Endodermal cell (in vitro differentiated cells): ENCODE results near the gene TMCC2. TPM values are rescaled to one million over a fixed set of nuclear protein-coding genes. Genes with fewer than 3 reads are reported as not detected.

Experiments
- DNase-seq: peaks from one replicate; pipeline ENCODE4 v3.0.0-alpha.2; 2017
- H3K27ac ChIP-seq: 2 replicates; pipeline ENCODE4 v1.5.1; 2013; ENCODE audit warnings: mild to moderate bottlenecking, low read depth, low read length, moderate library complexity
- H3K27me3 ChIP-seq: 2 replicates; pipeline ENCODE4 v1.6.1; 2013; ENCODE audit warnings: mild to moderate bottlenecking, low read length, moderate library complexity; ENCODE audit not compliant: insufficient read depth, control insufficient read depth, poor library complexity, severe bottlenecking
- H3K36me3 ChIP-seq: 2 replicates; pipeline ENCODE4 v1.7.0; 2013; ENCODE audit warnings: mild to moderate bottlenecking, low read length, moderate library complexity; ENCODE audit not compliant: control insufficient read depth, insufficient read depth
- H3K4me1 ChIP-seq: one replicate; pipeline ENCODE4 v1.7.0; 2013; ENCODE audit warnings: low read length; ENCODE audit not compliant: control insufficient read depth, insufficient read depth
- H3K4me3 ChIP-seq: 2 replicates; pipeline ENCODE4 v1.5.1; 2013; ENCODE audit warnings: mild to moderate bottlenecking, low read length, moderate library complexity
- H3K9ac ChIP-seq: 2 replicates; pipeline ENCODE4 v1.6.1; 2013; ENCODE audit warnings: mild to moderate bottlenecking, low read length, moderate library complexity; ENCODE audit not compliant: poor library complexity, severe bottlenecking; ENCODE audit errors: extremely low read depth
- H3K9me3 ChIP-seq: 2 replicates; pipeline ENCODE4 v1.6.1; 2013; ENCODE audit warnings: mild to moderate bottlenecking, low read length, moderate library complexity; ENCODE audit not compliant: control insufficient read depth
- H3K27ac Mint-ChIP-seq: 2 replicates; pipeline ENCODE4 v1.8.0; 2020; ENCODE audit warnings: mixed read lengths
- H3K27me3 Mint-ChIP-seq: 2 replicates; pipeline ENCODE4 v1.8.0; 2021; ENCODE audit warnings: mild to moderate bottlenecking, mixed read lengths; ENCODE audit not compliant: insufficient read depth
- H3K36me3 Mint-ChIP-seq: 2 replicates; pipeline ENCODE4 v1.8.0; 2020; ENCODE audit warnings: low read depth, mixed read lengths
- H3K4me1 Mint-ChIP-seq: 2 replicates; pipeline ENCODE4 v1.8.0; 2020; ENCODE audit warnings: mixed read lengths
- H3K4me3 Mint-ChIP-seq: 2 replicates; pipeline ENCODE4 v1.8.0; 2020; ENCODE audit warnings: mild to moderate bottlenecking, moderate library complexity, mixed read lengths
- H3K9me3 Mint-ChIP-seq: 2 replicates; pipeline ENCODE4 v1.8.0; 2020; ENCODE audit warnings: mild to moderate bottlenecking, mixed read lengths
- WGBS, 2 experiments: methylation state at CpG; one replicate each; pipeline versions ENCODE4 v1.1.5 to v1.1.7; 2013; ENCODE audit warnings: missing lambda C conversion rate in 2 of 2, mixed read lengths in 1 of 2; ENCODE audit not compliant: insufficient coverage in 1 of 2, insufficient read length in 1 of 2; 5-methylcytosine and 5-hydroxymethylcytosine counted together
- total RNA-seq, 2 donors: library from RNA; stranded (reverse); fragmentation: NEBNext Ultra II Directional in 1 of 2; extraction: Animal tissue kit (Norgen Biotek cat#: 25700) in 1 of 2; gene quantifications; 2 replicates in 1 of 2; 3 replicates in 1 of 2; pipeline ENCODE4 v1.2.1, GENCODE V29; 2021
- TF ChIP-seq, protein P1 (sequence below): fragments of 200-600 bp; sonication (generic); conservative IDR thresholded peaks from 2 replicates; pipeline ENCODE4 v1.5.0; 2021; ENCODE audit warnings: antibody characterized with exemption, mild to moderate bottlenecking

The TMCC2 gene
- total RNA-seq, 2 donors from 2014 or later, result 5.2 to 5.8 TPM

DNA sequence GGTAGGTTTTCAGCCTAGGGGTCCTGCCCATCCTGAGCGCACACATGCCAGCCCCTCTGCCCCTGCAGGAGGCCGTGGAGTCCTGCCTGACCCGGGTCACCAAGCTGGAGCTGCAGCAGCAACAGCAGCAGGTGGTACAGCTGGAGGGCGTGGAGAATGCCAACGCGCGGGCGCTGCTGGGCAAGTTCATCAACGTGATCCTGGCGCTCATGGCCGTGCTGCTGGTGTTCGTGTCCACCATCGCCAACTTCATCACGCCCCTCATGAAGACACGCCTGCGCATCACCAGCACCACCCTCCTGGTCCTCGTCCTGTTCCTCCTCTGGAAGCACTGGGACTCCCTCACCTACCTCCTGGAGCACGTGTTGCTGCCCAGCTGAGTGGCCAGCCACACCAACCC is 44.0 kb downstream of the TMCC2 start:
- H3K9me3 ChIP-seq, result no peaks in the 10 kb centered on the region
- TF ChIP-seq, protein P1, sequence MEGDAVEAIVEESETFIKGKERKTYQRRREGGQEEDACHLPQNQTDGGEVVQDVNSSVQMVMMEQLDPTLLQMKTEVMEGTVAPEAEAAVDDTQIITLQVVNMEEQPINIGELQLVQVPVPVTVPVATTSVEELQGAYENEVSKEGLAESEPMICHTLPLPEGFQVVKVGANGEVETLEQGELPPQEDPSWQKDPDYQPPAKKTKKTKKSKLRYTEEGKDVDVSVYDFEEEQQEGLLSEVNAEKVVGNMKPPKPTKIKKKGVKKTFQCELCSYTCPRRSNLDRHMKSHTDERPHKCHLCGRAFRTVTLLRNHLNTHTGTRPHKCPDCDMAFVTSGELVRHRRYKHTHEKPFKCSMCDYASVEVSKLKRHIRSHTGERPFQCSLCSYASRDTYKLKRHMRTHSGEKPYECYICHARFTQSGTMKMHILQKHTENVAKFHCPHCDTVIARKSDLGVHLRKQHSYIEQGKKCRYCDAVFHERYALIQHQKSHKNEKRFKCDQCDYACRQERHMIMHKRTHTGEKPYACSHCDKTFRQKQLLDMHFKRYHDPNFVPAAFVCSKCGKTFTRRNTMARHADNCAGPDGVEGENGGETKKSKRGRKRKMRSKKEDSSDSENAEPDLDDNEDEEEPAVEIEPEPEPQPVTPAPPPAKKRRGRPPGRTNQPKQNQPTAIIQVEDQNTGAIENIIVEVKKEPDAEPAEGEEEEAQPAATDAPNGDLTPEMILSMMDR, result no peak

DNA sequence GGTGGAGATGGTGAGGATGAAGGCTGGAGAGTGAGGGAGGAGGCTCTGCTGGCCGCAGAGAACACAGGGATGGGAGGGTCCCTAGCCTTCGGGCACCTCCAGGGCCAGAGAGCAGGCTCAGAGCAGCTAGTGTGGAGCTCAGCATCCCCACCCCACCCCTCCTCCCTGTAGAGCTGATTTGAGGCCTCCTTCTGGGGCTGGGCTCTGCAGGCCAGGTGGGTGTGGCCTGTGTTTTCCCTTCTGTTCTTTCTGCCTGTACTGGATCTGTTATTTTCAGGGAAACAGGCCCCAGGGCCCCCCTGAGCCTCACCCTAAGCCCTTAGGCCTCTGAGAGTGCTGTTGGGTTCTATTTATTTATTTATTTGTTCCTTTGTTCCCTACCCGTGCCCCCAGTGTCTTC is 44.8 kb downstream of the TMCC2 start:
- no peaks in the 10 kb centered on the region for H3K36me3 Mint-ChIP-seq
- 89% methylated on average over 3 of the region's 3 CpGs; no CpG with 5 or more reads in 1 of the 2 experiments for WGBS, 2 experiments
- Histone ChIP-seq H3K36me3 (no peaks in the 10 kb centered on the region), H3K27ac (no peak overlapping the region), H3K4me3 (no peak overlapping the region), H3K27me3 (no peaks in the 10 kb centered on the region), H3K9me3 (no peaks in the 10 kb centered on the region), H3K9ac (no peak overlapping the region), H3K4me1 (peaks cover 3% of the 10 kb centered on the region)
- peaks cover 6% of the 10 kb centered on the region for H3K4me1 Mint-ChIP-seq
- TF ChIP-seq, protein P1, result no peak
- H3K27ac Mint-ChIP-seq, result no peak overlapping the region
- no peaks in the 10 kb centered on the region for H3K9me3 Mint-ChIP-seq
- no peak overlapping the region for H3K4me3 Mint-ChIP-seq
- no peak for DNase-seq
- H3K27me3 Mint-ChIP-seq, result no peaks in the 10 kb centered on the region

More for the DNA sequence above, 44.0 kb downstream of the TMCC2 start:
- WGBS, 2 experiments, result 95 to 96% methylated on average over 9 to 18 of the region's 18 CpGs
- no peaks in the 10 kb centered on the region for H3K27me3 ChIP-seq
- no peak overlapping the region for H3K27ac ChIP-seq
- peaks cover 6% of the 10 kb centered on the region for H3K4me1 Mint-ChIP-seq
- no peaks in the 10 kb centered on the region for H3K27me3 Mint-ChIP-seq
- no peaks in the 10 kb centered on the region for H3K36me3 Mint-ChIP-seq
- H3K4me1 ChIP-seq, result peaks cover 3% of the 10 kb centered on the region
- H3K4me3 ChIP-seq, result no peak overlapping the region
- no peaks in the 10 kb centered on the region for H3K9me3 Mint-ChIP-seq
- H3K9ac ChIP-seq, result no peak overlapping the region
- no peak for DNase-seq
- no peak overlapping the region for H3K4me3 Mint-ChIP-seq
- H3K36me3 ChIP-seq, result no peaks in the 10 kb centered on the region
- no peak overlapping the region for H3K27ac Mint-ChIP-seq

DNA sequence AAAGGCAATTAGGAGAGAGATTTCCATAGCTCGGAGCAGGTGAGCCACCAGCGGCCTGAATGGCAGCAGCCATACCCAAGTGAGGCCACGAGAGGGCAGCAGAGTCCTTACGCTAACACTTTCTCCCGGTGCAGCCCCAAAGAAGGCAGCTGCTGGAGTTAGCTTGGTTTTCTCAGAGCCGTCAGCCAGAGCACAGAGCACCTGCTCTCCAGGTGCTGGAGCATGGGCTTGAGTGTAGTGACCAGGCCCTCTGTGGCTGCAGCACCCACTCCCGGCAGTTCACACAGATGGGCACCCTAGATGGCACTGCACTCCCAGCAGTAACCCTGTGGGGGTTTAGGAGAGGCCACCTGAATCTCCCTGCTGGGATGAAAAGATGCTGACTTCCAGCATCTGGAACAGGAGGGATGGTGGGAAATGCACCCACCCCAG is 45.8 kb downstream of the TMCC2 start:
- peak; percentile 97 for DNase-seq
- TF ChIP-seq, protein P1, result peak; percentile 99
- Histone ChIP-seq H3K27ac (no peak overlapping the region), H3K4me3 (no peak overlapping the region), H3K9ac (no peak overlapping the region), H3K4me1 (peaks cover 3% of the 10 kb centered on the region), H3K9me3 (no peaks in the 10 kb centered on the region), H3K27me3 (no peaks in the 10 kb centered on the region), H3K36me3 (no peaks in the 10 kb centered on the region)
- no peaks in the 10 kb centered on the region for H3K27me3 Mint-ChIP-seq
- 14 to 24% methylated on average over 3 to 7 of the region's 7 CpGs for WGBS, 2 experiments
- H3K9me3 Mint-ChIP-seq, result no peaks in the 10 kb centered on the region
- H3K27ac Mint-ChIP-seq, result no peak overlapping the region
- no peak overlapping the region for H3K4me3 Mint-ChIP-seq
- H3K4me1 Mint-ChIP-seq, result peaks cover 6% of the 10 kb centered on the region
- no peaks in the 10 kb centered on the region for H3K36me3 Mint-ChIP-seq
